GM13977 (cell line): ENCODE results near the gene SLFN13.

ENCODE experiments used
- DNase-seq: peaks from one replicate; pipeline ENCODE4 v3.0.0; 2012; ENCODE audit warnings: low spot score
- CTCF ChIP-seq: IDR thresholded peaks from 2 replicates; pipeline ENCODE4 v1.5.1; 2012; ENCODE audit warnings: mild to moderate bottlenecking, control low read depth; ENCODE audit not compliant: insufficient read depth; ENCODE audit errors: extremely low read depth, missing control alignments
- in situ Hi-C: fragments of 300-500 bp; cut with MboI; formaldehyde crosslinking; loops from one replicate; pipeline ENCODE4 v1.12.0; 2022; ENCODE audit warnings: low sequenced_read_pairs, low pct_unique_long_range_greater_than_20kb, mixed read lengths, inconsistent platforms; ENCODE audit not compliant: unreplicated experiment

Gene SLFN13

GRCh38 chr17:35486920-35487732 is 38.6 kb upstream of the SLFN13 start:
- in situ Hi-C loops = no loop called here
- TF ChIP-seq CTCF = no peak
- peak; percentile 84 for DNase-seq

DNA sequence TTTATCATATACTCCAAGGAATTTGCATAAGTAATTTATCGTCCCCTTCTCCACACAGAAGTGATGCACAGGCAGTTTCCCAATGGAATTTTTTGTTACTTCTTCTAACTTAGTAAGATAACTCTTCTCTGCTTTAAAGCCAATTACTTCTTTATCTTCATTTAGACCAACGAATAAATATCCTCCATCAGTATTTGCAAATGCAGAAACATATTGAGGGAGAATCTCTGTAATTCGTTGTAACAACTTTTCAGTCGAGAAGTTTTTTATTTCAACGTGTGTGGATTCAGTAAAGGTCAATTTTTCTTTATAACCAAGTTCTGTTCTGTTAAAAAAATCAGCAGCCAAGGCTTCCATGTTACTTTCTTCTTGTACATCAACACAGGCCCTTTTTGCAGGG is 30.7 kb upstream of the SLFN13 start:
- in situ Hi-C loops = no loop called here
- DNase-seq = no peak
- TF ChIP-seq CTCF = no peak

DNA sequence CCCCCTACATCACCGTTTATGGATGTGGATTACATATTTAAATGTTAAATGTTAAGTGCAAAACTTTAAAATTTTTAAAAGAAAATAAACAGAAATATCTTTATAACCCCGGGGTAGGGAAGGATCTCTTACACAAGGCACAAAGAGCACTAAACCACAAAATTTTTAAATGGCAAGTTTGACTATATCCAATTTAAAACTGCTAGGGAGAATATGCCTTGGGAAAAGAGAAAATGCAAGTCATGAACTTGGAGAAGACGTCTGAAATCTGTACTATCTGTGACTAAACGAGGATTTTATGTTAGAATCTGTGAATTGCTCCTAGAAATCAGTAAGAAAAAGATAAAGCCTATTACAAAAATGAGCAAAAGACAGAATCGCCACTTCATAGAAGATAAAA is 28.7 kb upstream of the SLFN13 start:
- in situ Hi-C loops = no loop called here
- TF ChIP-seq CTCF = no peak
- DNase-seq = no peak

DNA sequence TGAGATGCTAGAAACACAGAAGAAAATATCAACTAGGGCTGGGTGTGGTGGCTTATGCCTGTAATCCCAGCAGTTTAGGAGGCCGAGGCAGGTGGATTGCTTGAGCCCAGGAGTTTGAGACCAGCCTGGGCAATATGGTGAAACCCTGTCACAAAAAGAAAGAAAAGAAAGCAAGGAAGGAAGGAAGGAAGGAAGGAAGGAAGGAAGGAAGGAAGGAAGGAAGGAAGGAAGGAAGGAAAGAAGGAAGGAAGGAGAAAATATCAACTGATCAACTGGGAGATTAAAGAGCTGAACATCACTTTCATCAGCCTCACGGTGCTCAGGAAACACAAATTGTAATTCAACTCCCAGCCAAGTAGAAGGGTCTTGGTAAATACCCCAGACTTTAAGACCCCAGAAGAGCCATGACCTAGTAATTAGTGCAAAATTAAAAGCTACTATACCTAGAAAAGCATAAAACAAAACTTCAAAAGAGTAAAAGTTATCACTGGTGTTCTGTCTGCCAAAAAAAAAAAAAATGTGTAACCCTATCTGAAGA is 27.8 kb upstream of the SLFN13 start:
- in situ Hi-C loops = no loop called here
- no peak for DNase-seq
- no peak for TF ChIP-seq CTCF

- in situ Hi-C loops = no loop called here
- no peak for TF ChIP-seq CTCF
- DNase-seq = no peak
These were observed 19.9 kb upstream of the SLFN13 start for GRCh38 chr17:35468475-35468874.

DNA sequence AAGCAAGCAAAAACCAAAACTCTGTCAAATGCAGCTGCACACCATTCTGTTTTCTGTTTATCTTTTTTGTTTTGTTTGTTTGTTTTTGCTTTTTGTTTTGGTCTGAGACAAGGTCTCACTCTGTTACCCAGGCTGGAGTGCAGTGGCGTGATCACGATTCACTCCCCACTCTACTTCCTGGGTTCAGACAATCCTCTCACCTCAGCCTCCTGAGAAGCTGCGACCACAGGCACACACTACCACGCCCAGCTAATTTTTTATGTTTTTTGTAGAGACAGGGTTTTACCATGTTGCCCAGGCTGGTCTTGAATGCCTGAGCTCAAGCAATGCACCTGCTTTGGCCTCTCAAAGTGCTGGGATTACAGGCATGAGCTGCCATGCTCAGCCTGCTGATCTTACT is 19.3 kb upstream of the SLFN13 start:
- DNase-seq = no peak
- in situ Hi-C loops = no loop called here
- no peak for TF ChIP-seq CTCF
